Fibroblast of lung (primary cell): ENCODE data around the gene R3HCC1L. TPM values are rescaled to one million over a fixed set of nuclear protein-coding genes. Genes with fewer than 3 reads are reported as not detected.

Source experiments
- DNase-seq, 2 donors: peaks; one replicate each; pipeline versions ENCODE4 v3.0.0 to v3.0.0-alpha.2; 2010; ENCODE audit warnings: low read depth in 2 of 2
- H2AFZ ChIP-seq: 2 replicates; pipeline ENCODE4 v1.5.1; 2012; ENCODE audit warnings: low read length, control low read depth, inconsistent platforms
- H3K27ac ChIP-seq: 2 replicates; pipeline ENCODE4 v1.5.1; 2011; ENCODE audit warnings: low read length, control low read depth; ENCODE audit not compliant: insufficient read depth
- H3K27me3 ChIP-seq: 2 replicates; pipeline ENCODE4 v1.5.1; 2011; ENCODE audit warnings: mild to moderate bottlenecking, low read length; ENCODE audit not compliant: control insufficient read depth, insufficient read depth
- H3K36me3 ChIP-seq: 2 replicates; pipeline ENCODE4 v1.5.1; 2011; ENCODE audit warnings: low read length; ENCODE audit not compliant: control insufficient read depth, insufficient read depth
- H3K4me1 ChIP-seq: 2 replicates; pipeline ENCODE4 v1.5.1; 2011; ENCODE audit warnings: low read length; ENCODE audit not compliant: control insufficient read depth, insufficient read depth; ENCODE audit errors: extremely low read depth
- H3K4me2 ChIP-seq: 2 replicates; pipeline ENCODE4 v1.5.1; 2011; ENCODE audit warnings: low read length, control low read depth; ENCODE audit not compliant: insufficient read depth; ENCODE audit errors: extremely low read depth
- H3K4me3 ChIP-seq, 4 experiments: fragments of 200-600 bp in 1 of 4; sonication (generic) in 1 of 4; replicated peaks in 1 of 4; 2 replicates each; pipeline ENCODE4 v1.5.1; 2011 to 2016; ENCODE audit warnings: low read length in 4 of 4, low read depth in 3 of 4, mild to moderate bottlenecking in 3 of 4, control low read depth in 2 of 4, inconsistent platforms in 1 of 4, mixed read lengths in 1 of 4; ENCODE audit not compliant: insufficient read depth in 1 of 4; ENCODE audit errors: control extremely low read depth in 1 of 4
- H3K79me2 ChIP-seq: 2 replicates; pipeline ENCODE4 v1.5.1; 2012; ENCODE audit warnings: mild to moderate bottlenecking, low read length, inconsistent platforms; ENCODE audit not compliant: control insufficient read depth, insufficient read depth
- H3K9ac ChIP-seq: 2 replicates; pipeline ENCODE4 v1.5.1; 2011; ENCODE audit warnings: mild to moderate bottlenecking, low read length, control low read depth; ENCODE audit not compliant: insufficient read depth
- H3K9me3 ChIP-seq: 2 replicates; pipeline ENCODE4 v1.5.1; 2012; ENCODE audit warnings: low read depth, low read length; ENCODE audit not compliant: control insufficient read depth, insufficient read depth
- H4K20me1 ChIP-seq: 2 replicates; pipeline ENCODE4 v1.5.1; 2011; ENCODE audit warnings: low read length; ENCODE audit not compliant: control insufficient read depth, insufficient read depth; ENCODE audit errors: extremely low read depth
- CTCF ChIP-seq, 2 donors: IDR thresholded peaks in 1 of 2; conservative IDR thresholded peaks in 1 of 2; 1 replicate in 1 of 2; 2 replicates in 1 of 2; pipeline ENCODE4 v1.5.1; 2011 to 2012; ENCODE audit warnings: low read length in 2 of 2, control low read depth in 1 of 2, inconsistent platforms in 1 of 2, low read depth in 1 of 2, mild to moderate bottlenecking in 1 of 2
- EZH2 ChIP-seq: IDR thresholded peaks from 2 replicates; pipeline ENCODE4 v1.5.1; 2012; ENCODE audit warnings: low read length, control low read depth, mild to moderate bottlenecking; ENCODE audit errors: missing control alignments
- polyA plus RNA-seq, 2 donors: library from polyadenylated mRNA; depleted of rRNA in 1 of 2; stranded (reverse) in 1 of 2; unstranded in 1 of 2; fragments of >200 nt; gene quantifications; 2 replicates each; pipeline ENCODE4 v1.2.1, GENCODE V29; 2011 to 2012; ENCODE audit warnings: missing spikeins in 1 of 2
- total RNA-seq: library from RNA; depleted of rRNA; stranded (reverse); fragments of >200 nt; gene quantifications from 2 replicates; pipeline ENCODE4 v1.2.1, GENCODE V29; 2014

The R3HCC1L gene
- total and polyA plus RNA-seq, 2 donors (not counting 1 experiment from before 2014, with no cell fraction given), result 11.1 to 19.5 TPM

- H3K4me2 ChIP-seq, result no peak overlapping the region
- H3K27ac ChIP-seq, result no peak overlapping the region
- H3K4me1 ChIP-seq, result no peaks in the 10 kb centered on the region
- H3K4me3 ChIP-seq, result no peak overlapping the region
- H3K36me3 ChIP-seq, result peaks cover 8% of the 10 kb centered on the region
- H3K27me3 ChIP-seq, result no peaks in the 10 kb centered on the region
- DNase-seq, result no peak
- no peak for TF ChIP-seq EZH2
- no peak for TF ChIP-seq CTCF (conservative IDR thresholded peaks at IDR 0.05 in 1 of 2, IDR thresholded peaks at IDR 0.05 in 1 of 2; ENCODE audit: low read depth in 1 of 2, low read length in 2 of 2)
- no peaks in the 10 kb centered on the region for H3K79me2 ChIP-seq
- no peak overlapping the region for H3K9ac ChIP-seq
- H4K20me1 ChIP-seq, result no peaks in the 10 kb centered on the region
- H3K9me3 ChIP-seq, result no peaks in the 10 kb centered on the region
- H2AFZ ChIP-seq, result no peak overlapping the region
Measured at GRCh38 chr10:98255146-98255877, 120.9 kb downstream of the R3HCC1L start.

- H3K9ac ChIP-seq, result no peak overlapping the region
- no peak overlapping the region for H3K27ac ChIP-seq
- no peaks in the 10 kb centered on the region for H3K9me3 ChIP-seq
- no peaks in the 10 kb centered on the region for H3K79me2 ChIP-seq
- H3K4me3 ChIP-seq, result no peak overlapping the region
- H3K27me3 ChIP-seq, result no peaks in the 10 kb centered on the region
- TF ChIP-seq EZH2 (no peak), CTCF (conservative IDR thresholded peaks at IDR 0.05 in 1 of 2, IDR thresholded peaks at IDR 0.05 in 1 of 2; ENCODE audit: low read depth in 1 of 2, low read length in 2 of 2) (no peak)
- H3K36me3 ChIP-seq, result peaks cover 7% of the 10 kb centered on the region
- no peaks in the 10 kb centered on the region for H3K4me1 ChIP-seq
- H2AFZ ChIP-seq, result no peak overlapping the region
- no peak overlapping the region for H3K4me2 ChIP-seq
- no peaks in the 10 kb centered on the region for H4K20me1 ChIP-seq
- no peak for DNase-seq
Measured at GRCh38 chr10:98256692-98257091, 122.2 kb downstream of the R3HCC1L start.

- no peaks in the 10 kb centered on the region for H3K27me3 ChIP-seq
- no peaks in the 10 kb centered on the region for H4K20me1 ChIP-seq
- H3K9ac ChIP-seq, result no peak overlapping the region
- no peak overlapping the region for H3K4me3 ChIP-seq
- TF ChIP-seq CTCF (conservative IDR thresholded peaks at IDR 0.05 in 1 of 2, IDR thresholded peaks at IDR 0.05 in 1 of 2; ENCODE audit: low read depth in 1 of 2, low read length in 2 of 2) (no peak), EZH2 (no peak)
- H3K79me2 ChIP-seq, result no peaks in the 10 kb centered on the region
- no peak overlapping the region for H3K4me2 ChIP-seq
- peaks cover 10% of the 10 kb centered on the region for H3K36me3 ChIP-seq
- no peak overlapping the region for H3K27ac ChIP-seq
- no peak for DNase-seq
- H2AFZ ChIP-seq, result no peak overlapping the region
- H3K4me1 ChIP-seq, result no peaks in the 10 kb centered on the region
- H3K9me3 ChIP-seq, result no peaks in the 10 kb centered on the region
Measured at GRCh38 chr10:98257198-98257597, 122.7 kb downstream of the R3HCC1L start.
